Diencephalon (tissue), 1 donor: ENCODE results near the gene HSD11B1L. TPM values are rescaled to one million over a fixed set of nuclear protein-coding genes. Genes with fewer than 3 reads are reported as not detected.

ENCODE experiments used
- total RNA-seq: library from RNA; depleted of rRNA; stranded (reverse); fragments of >200 nt; gene quantifications from one replicate; pipeline ENCODE4 v1.2.3, GENCODE V29; 2014

Gene HSD11B1L, protein sequence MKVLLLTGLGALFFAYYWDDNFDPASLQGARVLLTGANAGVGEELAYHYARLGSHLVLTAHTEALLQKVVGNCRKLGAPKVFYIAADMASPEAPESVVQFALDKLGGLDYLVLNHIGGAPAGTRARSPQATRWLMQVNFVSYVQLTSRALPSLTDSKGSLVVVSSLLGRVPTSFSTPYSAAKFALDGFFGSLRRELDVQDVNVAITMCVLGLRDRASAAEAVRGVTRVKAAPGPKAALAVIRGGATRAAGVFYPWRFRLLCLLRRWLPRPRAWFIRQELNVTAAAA
- total RNA-seq = 39.9 TPM

GRCh38 chr19:5680437-5681368, at the start of gene HSD11B1L, which contains the start of gene MICOS13:
HSD11B1L (plus strand) TSS chr19:5681027; CDS start chr19:5684833, 3,806 bp downstream.
MICOS13 (minus strand) TSS chr19:5680516; CDS start chr19:5680486, 30 bp downstream.

GRCh38 chr19:5690125-5690954, 9.5 kb downstream of the HSD11B1L start, which contains the start of gene RPL36:
RPL36 (plus strand) TSS chr19:5690295; CDS start chr19:5690508, 213 bp downstream.

GRCh38 chr19:5719961-5720790, 39.3 kb downstream of the HSD11B1L start, which contains the start of the genes CATSPERD and LONP1:
CATSPERD (plus strand) TSS chr19:5720637; CDS start chr19:5720738, 101 bp downstream.
LONP1 (minus strand) TSS chr19:5720146; CDS start chr19:5720132, 14 bp downstream.

Other genes with a start within 250 kb of the HSD11B1L start
- gene ZNRF4, start 225.6 kb upstream of the HSD11B1L start, total RNA-seq = not detected
- gene TINCR, start 113.1 kb upstream of the HSD11B1L start, total RNA-seq = 13.4 TPM
- gene SAFB2, start 58.3 kb upstream of the HSD11B1L start, total RNA-seq = 57.2 TPM
- 92.0 TPM for gene SAFB, start 57.9 kb upstream of the HSD11B1L start, total RNA-seq
- 27.2 TPM for gene MICOS13, start 511 bp upstream of the HSD11B1L start, total RNA-seq
- 281 TPM for gene RPL36, start 9.3 kb downstream of the HSD11B1L start, total RNA-seq
- gene LONP1, start 39.1 kb downstream of the HSD11B1L start, total RNA-seq = 50.5 TPM
- 0.23 TPM for gene CATSPERD, start 39.6 kb downstream of the HSD11B1L start, total RNA-seq
- 0.69 TPM for gene PRR22, start 103.7 kb downstream of the HSD11B1L start, total RNA-seq
- 10.6 TPM for gene DUS3L, start 110.1 kb downstream of the HSD11B1L start, total RNA-seq
- not detected for gene NRTN, start 124.0 kb downstream of the HSD11B1L start, total RNA-seq
- not detected for gene FUT6, start 158.7 kb downstream of the HSD11B1L start, total RNA-seq
- not detected for gene FUT3, start 170.4 kb downstream of the HSD11B1L start, total RNA-seq
- not detected for gene FUT5, start 189.5 kb downstream of the HSD11B1L start, total RNA-seq
- gene NDUFA11, start 222.8 kb downstream of the HSD11B1L start, total RNA-seq = 131 TPM
- 3.7 TPM for gene VMAC, start 223.8 kb downstream of the HSD11B1L start, total RNA-seq
- 35.8 TPM for gene CAPS, start 233.2 kb downstream of the HSD11B1L start, total RNA-seq